A673 (cell line): ENCODE measurements around the gene MX2.

Source experiments
- EZH2 ChIP-seq: fragments of 200-600 bp; sonication (generic); IDR thresholded peaks from 2 replicates; pipeline ENCODE4 v1.6.1; 2017; ENCODE audit warnings: borderline replicate concordance, low read depth, mild to moderate bottlenecking, mixed read lengths, antibody characterized with exemption, low read length; ENCODE audit not compliant: poor library complexity, severe bottlenecking
- TF ChIP-seq, protein P1 (sequence below): fragments of 300-800, 200-600 bp; sonication (generic); conservative IDR thresholded peaks from 2 replicates; pipeline ENCODE4 v1.5.1; 2017; ENCODE audit warnings: low read depth, mild to moderate bottlenecking, antibody characterized with exemption, low read length, moderate library complexity, mixed read lengths

DNA sequence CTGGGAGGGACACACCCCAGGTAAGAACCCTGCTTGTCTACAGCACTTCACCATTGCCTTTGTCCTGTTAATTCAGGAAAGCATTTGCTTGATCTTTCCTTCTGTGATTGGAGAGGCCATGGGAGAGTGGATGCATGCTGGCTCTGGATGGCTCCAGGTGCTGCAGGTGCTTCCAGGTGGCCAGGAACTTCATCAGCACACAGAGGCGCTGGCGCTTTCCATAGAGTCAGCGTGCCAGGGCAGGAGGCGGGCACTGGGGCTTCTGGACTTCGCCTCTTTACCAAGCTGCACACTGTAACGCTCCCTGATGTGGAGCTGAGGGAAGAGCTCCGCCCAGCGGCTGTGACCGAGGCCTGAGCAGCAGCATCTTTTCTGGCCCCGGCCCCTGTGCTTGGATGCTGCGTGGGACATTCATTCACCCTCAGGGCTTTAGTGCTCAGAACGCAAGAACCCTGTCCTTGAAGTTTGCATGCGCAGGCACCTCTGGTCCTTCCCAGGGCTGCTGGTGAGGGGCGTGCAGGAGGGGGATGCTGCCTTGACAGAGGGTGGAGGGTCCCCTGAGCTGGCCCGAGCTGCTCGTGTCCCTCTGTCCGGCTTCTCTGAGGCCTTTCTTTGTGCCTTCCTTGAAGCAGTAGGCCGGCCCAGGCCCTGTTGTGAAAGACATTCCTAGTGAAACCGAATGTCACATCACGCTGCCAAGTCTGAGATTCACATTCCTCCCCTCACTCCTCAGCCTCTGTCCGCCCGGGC lies 1.6 kb upstream of the MX2 start:
- TF ChIP-seq, protein P1, sequence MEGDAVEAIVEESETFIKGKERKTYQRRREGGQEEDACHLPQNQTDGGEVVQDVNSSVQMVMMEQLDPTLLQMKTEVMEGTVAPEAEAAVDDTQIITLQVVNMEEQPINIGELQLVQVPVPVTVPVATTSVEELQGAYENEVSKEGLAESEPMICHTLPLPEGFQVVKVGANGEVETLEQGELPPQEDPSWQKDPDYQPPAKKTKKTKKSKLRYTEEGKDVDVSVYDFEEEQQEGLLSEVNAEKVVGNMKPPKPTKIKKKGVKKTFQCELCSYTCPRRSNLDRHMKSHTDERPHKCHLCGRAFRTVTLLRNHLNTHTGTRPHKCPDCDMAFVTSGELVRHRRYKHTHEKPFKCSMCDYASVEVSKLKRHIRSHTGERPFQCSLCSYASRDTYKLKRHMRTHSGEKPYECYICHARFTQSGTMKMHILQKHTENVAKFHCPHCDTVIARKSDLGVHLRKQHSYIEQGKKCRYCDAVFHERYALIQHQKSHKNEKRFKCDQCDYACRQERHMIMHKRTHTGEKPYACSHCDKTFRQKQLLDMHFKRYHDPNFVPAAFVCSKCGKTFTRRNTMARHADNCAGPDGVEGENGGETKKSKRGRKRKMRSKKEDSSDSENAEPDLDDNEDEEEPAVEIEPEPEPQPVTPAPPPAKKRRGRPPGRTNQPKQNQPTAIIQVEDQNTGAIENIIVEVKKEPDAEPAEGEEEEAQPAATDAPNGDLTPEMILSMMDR: no peak
- TF ChIP-seq EZH2: no peak
